ENCODE results near the gene LGALSL. TPM values are rescaled to one million over a fixed set of nuclear protein-coding genes. Genes with fewer than 3 reads are reported as not detected.

LGALSL gene
- total RNA-seq, 1 donor from 2014 or later, result 22.6 TPM

GRCh38 chr2:64506686-64507085, 52.7 kb downstream of the LGALSL start:
- no peaks in the 10 kb centered on the region for H3K36me3 Mint-ChIP-seq (ENCODE audit: insufficient read depth)
- no peaks in the 10 kb centered on the region for H3K27me3 Mint-ChIP-seq
- H3K9me3 Mint-ChIP-seq (ENCODE audit: low read depth), result no peaks in the 10 kb centered on the region
- H3K4me1 Mint-ChIP-seq (ENCODE audit: low read depth), result peaks cover 2% of the 10 kb centered on the region
- no peak overlapping the region for H3K4me3 Mint-ChIP-seq (ENCODE audit: low read depth)
- DNase-seq (ENCODE audit: low spot score, unreplicated experiment), result no peak
- no peak overlapping the region for H3K27ac Mint-ChIP-seq
- TF ChIP-seq CTCF (IDR thresholded peaks at IDR 0.05; ENCODE audit: unreplicated experiment), result no peak

Other genes starting within 250 kb of the LGALSL start
- gene AFTPH, start 70.2 kb downstream of the LGALSL start, total RNA-seq, result 26.6 and 28.9 TPM in 2 replicates
- 19.0 and 20.7 TPM in 2 replicates for gene SERTAD2, start 199.8 kb downstream of the LGALSL start, total RNA-seq